Measurements from ENCODE around the gene FGFBP3.

DNA sequence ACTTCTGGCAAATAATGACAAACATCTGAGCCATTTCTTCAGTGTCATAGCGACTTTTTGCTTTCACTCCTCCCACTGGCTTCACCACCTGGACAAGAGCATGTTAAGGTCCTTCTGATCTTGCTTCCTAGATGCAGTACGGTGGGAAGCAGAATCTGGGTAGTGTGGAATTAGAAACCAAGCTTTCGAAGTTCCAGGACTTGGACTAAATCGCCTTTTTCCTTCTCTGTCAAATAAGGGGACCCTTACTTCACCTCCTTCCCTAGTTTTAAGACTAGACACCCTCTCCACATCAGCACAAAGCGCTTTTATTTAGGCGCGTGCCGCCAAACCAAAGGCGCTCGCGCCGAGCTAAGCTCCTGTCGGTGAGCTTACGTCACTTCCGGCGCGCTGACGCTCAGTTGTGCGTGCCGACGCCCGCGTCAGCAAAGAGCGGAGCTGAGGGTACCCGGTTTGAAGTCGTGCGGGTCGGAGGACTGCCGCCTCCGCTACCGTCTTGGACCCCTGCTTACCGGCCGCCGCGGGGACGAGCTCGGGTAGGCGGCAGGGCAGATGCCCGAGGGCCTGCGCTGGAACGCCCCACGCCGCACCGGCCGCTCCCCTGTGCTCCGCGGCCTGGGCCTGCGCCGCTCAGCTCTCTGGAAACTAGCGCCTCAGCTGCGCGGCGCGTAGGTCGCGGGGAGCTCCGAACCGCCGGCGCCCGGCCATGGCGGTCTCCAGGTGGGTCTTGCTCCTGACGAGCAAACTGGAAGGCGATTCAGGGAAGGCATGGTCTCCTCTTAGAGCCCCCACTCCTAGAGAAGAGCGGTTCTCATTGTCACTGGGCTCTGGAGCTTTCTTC, 14.3 kb upstream of the FGFBP3 start, which contains the start of gene BTAF1:
- TF ChIP-seq, protein P1, sequence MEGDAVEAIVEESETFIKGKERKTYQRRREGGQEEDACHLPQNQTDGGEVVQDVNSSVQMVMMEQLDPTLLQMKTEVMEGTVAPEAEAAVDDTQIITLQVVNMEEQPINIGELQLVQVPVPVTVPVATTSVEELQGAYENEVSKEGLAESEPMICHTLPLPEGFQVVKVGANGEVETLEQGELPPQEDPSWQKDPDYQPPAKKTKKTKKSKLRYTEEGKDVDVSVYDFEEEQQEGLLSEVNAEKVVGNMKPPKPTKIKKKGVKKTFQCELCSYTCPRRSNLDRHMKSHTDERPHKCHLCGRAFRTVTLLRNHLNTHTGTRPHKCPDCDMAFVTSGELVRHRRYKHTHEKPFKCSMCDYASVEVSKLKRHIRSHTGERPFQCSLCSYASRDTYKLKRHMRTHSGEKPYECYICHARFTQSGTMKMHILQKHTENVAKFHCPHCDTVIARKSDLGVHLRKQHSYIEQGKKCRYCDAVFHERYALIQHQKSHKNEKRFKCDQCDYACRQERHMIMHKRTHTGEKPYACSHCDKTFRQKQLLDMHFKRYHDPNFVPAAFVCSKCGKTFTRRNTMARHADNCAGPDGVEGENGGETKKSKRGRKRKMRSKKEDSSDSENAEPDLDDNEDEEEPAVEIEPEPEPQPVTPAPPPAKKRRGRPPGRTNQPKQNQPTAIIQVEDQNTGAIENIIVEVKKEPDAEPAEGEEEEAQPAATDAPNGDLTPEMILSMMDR (IDR thresholded peaks at IDR 0.05): peak in 1 of 3 donors; percentile 22
- TF ChIP-seq POLR2A (IDR thresholded peaks at IDR 0.05): peak; percentile 90
